ENCODE data around the gene ITFG2. TPM values are rescaled to one million over a fixed set of nuclear protein-coding genes. Genes with fewer than 3 reads are reported as not detected.
A peak's percentile ranks its signal among the peaks of the same experiment; 100 is the strongest.

Gene ITFG2
- total RNA-seq (2016; rRNA removed; fragmentation: Illumina TruSeq; extraction: Trizol) (8.9 and 15.5 TPM in 2 replicates), polyA plus RNA-seq (2011; rRNA removed) (12.5 and 14.8 TPM in 2 replicates), polyA minus RNA-seq (2011; rRNA and poly(A)+ RNA removed; ENCODE audit: low replicate concordance) (49.0 and 83.1 TPM in 2 replicates), Bru-seq, nascent RNA (percentile 82 among the genes with signal in this experiment), BruChase-seq, experiment 1, labeled RNA remaining after a 6-hour chase (percentile 71 among the genes with signal in this experiment), BruChase-seq, experiment 2, labeled RNA remaining after a 2-hour chase (percentile 80 among the genes with signal in this experiment)
- 20.0 and 20.3 TPM in 2 replicates for total RNA-seq (2016; cell fraction: cytosol; rRNA removed; fragmentation: Illumina TruSeq; extraction: Trizol; ENCODE audit: low read depth)
- total RNA-seq (2016; cell fraction: insoluble cytoplasmic fraction; rRNA removed; fragmentation: Illumina TruSeq; extraction: Trizol), result 7.9 and 16.4 TPM in 2 replicates
- 10.7 and 12.0 TPM in 2 replicates for total RNA-seq (2016; cell fraction: membrane; rRNA removed; fragmentation: Illumina TruSeq; extraction: Trizol)
- 31.2 and 38.8 TPM in 2 replicates for total RNA-seq (2016; cell fraction: nucleus; rRNA removed; fragmentation: Illumina TruSeq; extraction: Trizol)
- 4.1 and 7.2 TPM in 2 replicates for polyA plus RNA-seq (2011; cell fraction: cytosol; rRNA removed)
- polyA plus RNA-seq (2011; cell fraction: nucleus; rRNA removed), result 41.4 and 42.8 TPM in 2 replicates
- 11.5 and 16.2 TPM in 2 replicates for polyA plus RNA-seq (2012)
- polyA plus RNA-seq (2016; cell fraction: cytosol; fragmentation: Illumina TruSeq; extraction: Trizol; ENCODE audit: low read depth), result 2.4 and 2.5 TPM in 2 replicates
- polyA plus RNA-seq (2016; cell fraction: insoluble cytoplasmic fraction; fragmentation: Illumina TruSeq; extraction: Trizol; ENCODE audit: low read depth), result 7.9 TPM in 2 replicates
- polyA plus RNA-seq (2016; cell fraction: membrane; fragmentation: Illumina TruSeq; extraction: Trizol; ENCODE audit: low read depth), result 3.1 and 4.4 TPM in 2 replicates
- 63.9 and 69.9 TPM in 2 replicates for polyA plus RNA-seq (2016; cell fraction: nucleus; fragmentation: Illumina TruSeq; extraction: Trizol; ENCODE audit: insufficient read depth, low read depth)
- polyA minus RNA-seq (2011; cell fraction: cytosol; rRNA and poly(A)+ RNA removed), result 9.7 and 14.4 TPM in 2 replicates
- polyA minus RNA-seq (2011; cell fraction: nucleus; rRNA and poly(A)+ RNA removed), result 66.3 and 69.5 TPM in 2 replicates
- long read RNA-seq, experiment 1, partial matches to known transcripts, result 0 of 6 reads
- long read RNA-seq, experiment 1, other reads (novel, unspliced or antisense), result 5 of 6 reads
- long read RNA-seq, experiment 2, partial matches to known transcripts, result 2 of 11 reads
- long read RNA-seq, experiment 2, other reads (novel, unspliced or antisense), result 4 of 11 reads

DNA sequence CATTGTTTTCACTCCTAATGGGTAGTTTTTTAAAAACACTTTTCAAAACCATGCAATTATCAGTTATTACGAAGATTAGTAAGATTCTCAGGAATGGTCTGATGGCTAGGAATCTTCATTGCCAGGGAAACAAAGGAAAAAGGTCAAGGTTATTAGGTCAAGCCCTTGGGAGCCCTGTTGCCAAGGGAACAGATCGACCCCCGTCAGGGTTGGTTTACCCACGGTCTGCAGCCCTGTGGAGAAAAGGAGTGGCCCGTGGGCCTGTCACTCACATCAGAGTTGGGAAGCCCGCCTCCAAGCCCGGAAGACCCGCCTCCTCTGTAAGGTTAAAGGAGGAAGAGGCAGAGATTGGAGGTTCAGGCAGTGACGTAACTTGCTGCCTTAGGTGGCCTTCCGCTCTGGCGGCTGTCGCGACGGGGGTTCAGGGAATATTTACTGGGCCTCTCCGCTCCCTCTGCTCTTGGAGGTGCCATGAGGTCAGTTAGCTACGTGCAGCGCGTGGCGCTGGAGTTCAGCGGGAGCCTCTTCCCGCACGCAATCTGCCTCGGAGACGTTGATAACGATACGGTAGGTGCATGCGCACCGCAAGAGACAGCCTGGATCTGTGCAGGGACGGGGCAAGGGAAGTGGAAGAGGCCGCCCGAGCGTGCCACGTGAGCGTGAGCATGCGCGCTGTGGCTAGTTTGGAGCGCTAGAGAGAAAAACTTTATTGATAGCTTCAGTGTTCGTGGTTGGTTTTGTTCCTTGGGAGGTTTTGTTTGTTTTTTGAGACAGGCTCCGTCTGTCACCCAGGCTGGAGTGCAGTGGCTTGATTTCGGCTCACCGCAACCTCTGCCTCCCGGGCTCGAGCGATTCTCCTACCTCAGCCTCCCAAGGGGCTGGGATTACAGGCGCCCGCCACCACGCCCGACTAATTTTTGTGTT, at the start of gene ITFG2:
Gene ITFG2, plus strand, starts transcription at position 379 of the 924 bp plus-strand sequence. Its CDS starts 93 bp downstream, at position 472.
- in situ Hi-C loops (cut with HindIII; ENCODE audit: extremely low pct_ligation_motif_present, low pct_unique_long_range_greater_than_20kb), result no loop called here
- peaks cover 0 to under 1% of the 10 kb centered on the region in 2 experiments; a peak in 2 of 5 replicates for H3K36me3 ChIP-seq (replicated peaks in 1 of 2; ENCODE audit: control insufficient read depth in 1 of 2, insufficient read depth in 2 of 2, low read length in 2 of 2)
- peak within 1 kb of the TSS; percentile 98 for H3K9ac ChIP-seq (ENCODE audit: insufficient read depth, low read depth, low read length)
- H3K4me1 ChIP-seq (ENCODE audit: insufficient read depth, low read length), result peaks cover 17% of the 10 kb centered on the region
- ATAC-seq (peak; percentile 97), FAIRE-seq (peak; percentile 91), DNase-seq (ENCODE audit: low spot score) (peak; percentile 98)
- peak within 1 kb of the TSS; percentile 96 for H3K4me2 ChIP-seq (ENCODE audit: low read depth, low read length)
- H2AFZ ChIP-seq (ENCODE audit: low read length), result peak within 1 kb of the TSS; percentile 96
- peak within 1 kb of the TSS; percentile 99 for H3K27ac ChIP-seq (ENCODE audit: extremely low read length, insufficient read depth, low read length)
- TSS peak; percentile 85 for BruUV-seq (replicated peaks)
- peaks cover 16% of the 10 kb centered on the region for H3K79me2 ChIP-seq (ENCODE audit: insufficient read depth, low read length)
- POLR2A ChIA-PET, result interaction anchor here (1.2 to 1.7 kb wide), 4 partner anchors 15 to 151 kb away, joined by 3 to 9 read pairs (median 6); no protein-coding TSS in a partner anchor
- CTCF ChIA-PET (ENCODE audit: low intra/inter-chr PET ratio, low total read pairs), result interaction anchor here (1.2 kb wide), 1 partner anchor 73 kb away, joined by 3 read pairs; no protein-coding TSS in a partner anchor
- peaks cover 5% of the 10 kb centered on the region; the same call in 1 of the 2 replicates for H4K20me1 ChIP-seq (ENCODE audit: insufficient read depth, low read length)
- H3K4me3 ChIP-seq (replicated peaks in 1 of 3; ENCODE audit: insufficient read depth in 1 of 3, low read depth in 2 of 3, low read length in 3 of 3), result peak within 1 kb of the TSS; percentile 80 to 98 (median 90)
- H3K9me3 ChIP-seq (ENCODE audit: low read length), result no peaks in the 10 kb centered on the region
- 1% methylated on average over 38 of the region's 48 CpGs for WGBS (ENCODE audit: low lambda C conversion rate)
- intact Hi-C loops (cut with micrococcal nuclease; ENCODE audit: unreplicated experiment), result no loop called here
- peaks cover 0 to 3% of the 10 kb centered on the region in 2 experiments; a peak in 1 of 5 replicates for H3K27me3 ChIP-seq (ENCODE audit: control insufficient read depth in 1 of 2, insufficient read depth in 2 of 2, low read length in 2 of 2)
- peak; percentile 63; the same call in 1 of the 2 replicates for TF ChIP-seq ZNF777 (CRISPR knock-in tag; IDR thresholded peaks at IDR 0.05)
- TF ChIP-seq RFXANK (CRISPR knock-in tag; IDR thresholded peaks at IDR 0.05), result no peak
- peak; percentile 99 for TF ChIP-seq ZFY (CRISPR knock-in tag; IDR thresholded peaks at IDR 0.05)
- TF ChIP-seq ZNF296 (CRISPR knock-in tag; conservative IDR thresholded peaks at IDR 0.05), result 0 out of 2 replicates have a peak, but pooled peaks have one; percentile 82
- 0 out of 2 replicates have a peak, but pooled peaks have one; percentile 49 for TF ChIP-seq REL (CRISPR knock-in tag; conservative IDR thresholded peaks at IDR 0.05)
- peak; percentile 78 for TF ChIP-seq SIN3A (IDR thresholded peaks at IDR 0.05; ENCODE audit: borderline replicate concordance, low read depth, low read length)
- peak; percentile 43; the same call in 1 of the 2 replicates for TF ChIP-seq ZNF746 (CRISPR knock-in tag; IDR thresholded peaks at IDR 0.05)
- TF ChIP-seq MED1 (CRISPR knock-in tag; IDR thresholded peaks at IDR 0.05), result peak; percentile 83
- peak; percentile 40; the same call in 1 of the 2 replicates for TF ChIP-seq ZNF44 (CRISPR knock-in tag; IDR thresholded peaks at IDR 0.05)
- TF ChIP-seq, protein P1, sequence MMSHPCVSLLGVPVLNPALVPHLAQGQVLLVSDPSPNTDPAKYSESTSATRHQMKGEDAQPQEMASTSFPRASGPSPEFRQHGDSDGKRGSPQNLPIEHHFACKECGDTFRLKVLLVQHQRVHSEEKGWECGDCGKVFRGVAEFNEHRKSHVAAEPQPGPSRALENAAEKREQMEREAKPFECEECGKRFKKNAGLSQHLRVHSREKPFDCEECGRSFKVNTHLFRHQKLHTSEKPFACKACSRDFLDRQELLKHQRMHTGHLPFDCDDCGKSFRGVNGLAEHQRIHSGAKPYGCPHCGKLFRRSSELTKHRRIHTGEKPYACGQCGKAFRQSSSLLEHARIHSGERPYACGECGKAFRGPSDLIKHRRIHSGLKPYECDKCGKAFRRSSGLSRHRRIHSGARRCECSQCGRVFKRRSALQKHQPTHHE (CRISPR knock-in tag; IDR thresholded peaks at IDR 0.05; ENCODE audit: borderline replicate concordance), result peak; percentile 63
- TF ChIP-seq WIZ (CRISPR knock-in tag; IDR thresholded peaks at IDR 0.05), result no peak
- TF ChIP-seq, protein P2, sequence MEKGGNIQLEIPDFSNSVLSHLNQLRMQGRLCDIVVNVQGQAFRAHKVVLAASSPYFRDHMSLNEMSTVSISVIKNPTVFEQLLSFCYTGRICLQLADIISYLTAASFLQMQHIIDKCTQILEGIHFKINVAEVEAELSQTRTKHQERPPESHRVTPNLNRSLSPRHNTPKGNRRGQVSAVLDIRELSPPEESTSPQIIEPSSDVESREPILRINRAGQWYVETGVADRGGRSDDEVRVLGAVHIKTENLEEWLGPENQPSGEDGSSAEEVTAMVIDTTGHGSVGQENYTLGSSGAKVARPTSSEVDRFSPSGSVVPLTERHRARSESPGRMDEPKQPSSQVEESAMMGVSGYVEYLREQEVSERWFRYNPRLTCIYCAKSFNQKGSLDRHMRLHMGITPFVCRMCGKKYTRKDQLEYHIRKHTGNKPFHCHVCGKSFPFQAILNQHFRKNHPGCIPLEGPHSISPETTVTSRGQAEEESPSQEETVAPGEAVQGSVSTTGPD (CRISPR knock-in tag; IDR thresholded peaks at IDR 0.05), result no peak
